A549 (cell line): ENCODE data around the gene PCSK5.

Experiments used
- CBX8 ChIP-seq: fragments of 200-600 bp; sonication (generic); IDR thresholded peaks from 2 replicates; pipeline ENCODE4 v1.6.1; 2016
- CTCF ChIP-seq: fragments of >200 bp; sonication (Bioruptor Twin); formaldehyde crosslinking; IDR thresholded peaks from 3 replicates; pipeline ENCODE4 v1.5.1; 2016
- EP300 ChIP-seq, 2 experiments: fragments of >200 bp; sonication (Bioruptor Twin); formaldehyde crosslinking; IDR thresholded peaks; 2 replicates in 1 of 2; 3 replicates in 1 of 2; pipeline ENCODE4 v1.6.1; 2016 to 2017
- FOSL2 ChIP-seq, 2 experiments: fragments of 450-650 bp in 1 of 2; fragments of >200 bp in 1 of 2; sonication (Bioruptor Twin) in 1 of 2; formaldehyde crosslinking; IDR thresholded peaks; 2 replicates each; pipeline versions ENCODE4 v1.5.0 to v1.6.1; 2016 to 2020; ENCODE audit warnings: mild to moderate bottlenecking in 1 of 2, moderate library complexity in 1 of 2
- MAFK ChIP-seq: fragments of 450-650 bp; IDR thresholded peaks from 2 replicates; pipeline ENCODE4 v1.6.1; 2014; ENCODE audit not compliant: partially characterized antibody
- MYC ChIP-seq: IDR thresholded peaks from 2 replicates; pipeline ENCODE4 v1.6.1; 2012; ENCODE audit warnings: mild to moderate bottlenecking, inconsistent platforms, low read length, improper control_type of control experiment, borderline replicate concordance
- PBX3 ChIP-seq: IDR thresholded peaks from 2 replicates; pipeline ENCODE4 v1.6.1; 2012
- POLR2A ChIP-seq: IDR thresholded peaks from 2 replicates; pipeline ENCODE4 v1.6.1; 2012; ENCODE audit warnings: mild to moderate bottlenecking, low read length
- POLR2AphosphoS2 ChIP-seq: conservative IDR thresholded peaks from 2 replicates; pipeline ENCODE4 v1.6.1; 2012; ENCODE audit warnings: low read length, improper control_type of control experiment, inconsistent platforms
- RCOR1 ChIP-seq: fragments of 150-350 bp; IDR thresholded peaks from 2 replicates; pipeline ENCODE4 v1.6.1; 2014; ENCODE audit warnings: antibody characterized with exemption, low read length, low read depth
- USF2 ChIP-seq: fragments of 450-650 bp; IDR thresholded peaks from 2 replicates; pipeline ENCODE4 v1.6.1; 2014; ENCODE audit warnings: antibody characterized with exemption

DNA sequence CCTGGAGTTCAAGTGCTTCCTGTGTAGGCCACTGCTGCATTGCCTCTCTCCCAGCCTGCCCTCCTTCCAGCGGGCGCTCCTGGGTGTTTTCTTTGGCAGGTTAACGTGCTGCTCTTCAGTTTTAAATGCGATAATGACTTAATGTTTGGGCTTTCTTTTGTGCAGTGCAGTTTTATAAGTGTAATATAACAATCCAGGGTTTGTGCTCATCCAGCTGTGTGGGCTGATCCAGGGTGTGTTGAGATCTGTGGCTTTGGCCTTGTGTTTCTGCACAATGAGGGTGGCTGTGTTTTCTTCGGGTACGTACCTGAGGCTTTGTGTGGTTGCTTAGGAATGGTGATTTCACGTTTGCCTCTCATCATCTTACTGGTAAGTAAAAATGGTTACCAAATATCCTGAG lies 50.6 kb downstream of the PCSK5 start:
- TF ChIP-seq RCOR1: no peak
- no peak for TF ChIP-seq USF2
- TF ChIP-seq POLR2AphosphoS2: no peak
- TF ChIP-seq POLR2A: no peak
- TF ChIP-seq CTCF: no peak
- TF ChIP-seq MYC: no peak
- no peak for TF ChIP-seq EP300 (IDR thresholded peaks at IDR 0.05)
- no peak for TF ChIP-seq MAFK
- no peak for TF ChIP-seq CBX8
- TF ChIP-seq PBX3: no peak
- TF ChIP-seq FOSL2 (IDR thresholded peaks at IDR 0.05): no peak
- TF ChIP-seq FOSL2 (CRISPR knock-in tag; IDR thresholded peaks at IDR 0.05): no peak
